ENCODE results near the gene ABI3BP.

GRCh38 chr3:100988080-100988479, 5.1 kb downstream of the ABI3BP start:
- TF ChIP-seq EZH2 (IDR thresholded peaks at IDR 0.05) (no peak), POLR2A (IDR thresholded peaks at IDR 0.05; ENCODE audit: borderline replicate concordance, extremely low read depth, insufficient read depth, insufficient read length) (no peak)
- TF ChIP-seq, protein P1, sequence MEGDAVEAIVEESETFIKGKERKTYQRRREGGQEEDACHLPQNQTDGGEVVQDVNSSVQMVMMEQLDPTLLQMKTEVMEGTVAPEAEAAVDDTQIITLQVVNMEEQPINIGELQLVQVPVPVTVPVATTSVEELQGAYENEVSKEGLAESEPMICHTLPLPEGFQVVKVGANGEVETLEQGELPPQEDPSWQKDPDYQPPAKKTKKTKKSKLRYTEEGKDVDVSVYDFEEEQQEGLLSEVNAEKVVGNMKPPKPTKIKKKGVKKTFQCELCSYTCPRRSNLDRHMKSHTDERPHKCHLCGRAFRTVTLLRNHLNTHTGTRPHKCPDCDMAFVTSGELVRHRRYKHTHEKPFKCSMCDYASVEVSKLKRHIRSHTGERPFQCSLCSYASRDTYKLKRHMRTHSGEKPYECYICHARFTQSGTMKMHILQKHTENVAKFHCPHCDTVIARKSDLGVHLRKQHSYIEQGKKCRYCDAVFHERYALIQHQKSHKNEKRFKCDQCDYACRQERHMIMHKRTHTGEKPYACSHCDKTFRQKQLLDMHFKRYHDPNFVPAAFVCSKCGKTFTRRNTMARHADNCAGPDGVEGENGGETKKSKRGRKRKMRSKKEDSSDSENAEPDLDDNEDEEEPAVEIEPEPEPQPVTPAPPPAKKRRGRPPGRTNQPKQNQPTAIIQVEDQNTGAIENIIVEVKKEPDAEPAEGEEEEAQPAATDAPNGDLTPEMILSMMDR (IDR thresholded peaks at IDR 0.05 in 2 of 3, conservative IDR thresholded peaks at IDR 0.05 in 1 of 3; ENCODE audit: borderline replicate concordance in 1 of 3, insufficient read depth in 1 of 3, low read depth in 2 of 3, low read length in 2 of 3): no peak
